HG03520 (cell line): ENCODE results near the gene SIMC1.
"Not testable (repeated sequence)": the region's sequence is repeated elsewhere in the genome, so short reads cannot be mapped to it uniquely, and the experiment has no call there.

ENCODE experiments used
- ATAC-seq: cut with Tn5 transposase; IDR thresholded peaks from one replicate; pipeline ENCODE4 v1.9.1; 2021; ENCODE audit warnings: mild to moderate bottlenecking, moderate library complexity; ENCODE audit not compliant: unreplicated experiment

SIMC1 gene

GRCh38 chr5:176214466-176215021 lies 23.7 kb upstream of the SIMC1 start:
- ATAC-seq, result not testable (repeated sequence)

DNA sequence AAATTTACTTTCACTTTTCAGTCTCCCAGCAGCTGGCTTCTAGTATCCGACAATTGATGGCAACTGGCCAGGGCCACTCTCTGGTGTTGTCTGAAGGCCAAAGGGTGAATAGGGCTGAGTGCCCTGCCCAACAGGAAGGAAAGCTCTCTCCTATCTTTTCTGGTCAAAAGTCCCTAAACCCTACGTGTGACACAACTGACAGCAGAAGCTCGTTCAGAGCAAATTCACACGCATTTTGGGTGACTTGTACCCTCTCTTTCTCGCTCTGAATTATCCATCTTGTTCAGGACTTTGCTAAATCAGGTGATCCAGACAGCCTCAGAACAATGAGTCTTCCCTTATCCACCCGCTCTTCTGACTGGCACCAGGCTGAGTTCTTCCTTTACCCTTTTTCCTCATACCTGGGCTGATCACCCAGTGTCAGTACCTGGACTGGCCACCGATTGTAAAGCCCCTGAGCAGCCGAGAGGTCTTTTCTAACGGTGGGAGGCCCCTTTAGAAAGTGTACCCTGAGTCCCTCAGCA lies 21.8 kb upstream of the SIMC1 start:
- ATAC-seq, result not testable (repeated sequence)

GRCh38 chr5:176217188-176217729 lies 21.0 kb upstream of the SIMC1 start:
- ATAC-seq, result not testable (repeated sequence)

DNA sequence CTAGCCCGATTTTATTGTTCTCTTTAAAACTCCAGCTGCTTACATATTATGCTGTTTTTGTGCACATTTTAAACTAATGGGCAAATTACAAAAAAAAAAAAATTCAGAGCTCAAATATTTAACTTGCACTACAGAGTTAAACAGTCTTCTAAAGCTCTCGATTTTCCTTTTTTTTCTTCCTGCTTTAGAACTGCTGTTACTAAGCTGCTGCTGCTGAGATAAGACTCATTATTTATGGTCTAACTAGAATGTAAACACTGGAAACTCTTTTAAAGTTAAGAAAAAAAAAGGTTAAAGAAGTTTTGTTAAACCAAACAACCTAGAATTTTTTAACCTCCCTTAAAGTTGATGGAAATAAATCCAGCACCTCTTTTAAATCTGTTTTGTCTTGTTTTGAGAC lies 20.5 kb upstream of the SIMC1 start:
- not testable (repeated sequence) for ATAC-seq

DNA sequence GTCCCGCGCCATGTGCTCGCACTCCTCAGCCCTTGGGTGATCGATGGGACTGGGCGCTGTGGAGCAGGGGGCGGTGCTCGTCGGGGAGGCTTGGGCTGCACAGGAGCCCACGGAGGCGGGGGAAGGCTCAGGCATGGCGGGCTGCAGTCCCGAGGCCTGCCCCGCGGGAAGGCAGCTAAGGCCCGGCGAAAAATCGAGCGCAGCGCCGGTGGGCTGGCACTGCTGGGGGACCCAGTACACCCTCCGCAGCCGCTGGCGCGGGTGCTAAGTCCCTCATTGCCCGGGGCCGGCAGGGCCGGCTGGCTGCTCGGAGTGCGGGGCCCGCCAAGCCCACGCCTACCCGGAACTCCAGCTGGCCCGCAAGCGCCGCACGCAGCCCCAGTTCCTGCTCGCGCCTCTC lies 16.2 kb upstream of the SIMC1 start:
- ATAC-seq, result not testable (repeated sequence)

- not testable (repeated sequence) for ATAC-seq
Measured at GRCh38 chr5:176228358-176228757, 9.9 kb upstream of the SIMC1 start.

DNA sequence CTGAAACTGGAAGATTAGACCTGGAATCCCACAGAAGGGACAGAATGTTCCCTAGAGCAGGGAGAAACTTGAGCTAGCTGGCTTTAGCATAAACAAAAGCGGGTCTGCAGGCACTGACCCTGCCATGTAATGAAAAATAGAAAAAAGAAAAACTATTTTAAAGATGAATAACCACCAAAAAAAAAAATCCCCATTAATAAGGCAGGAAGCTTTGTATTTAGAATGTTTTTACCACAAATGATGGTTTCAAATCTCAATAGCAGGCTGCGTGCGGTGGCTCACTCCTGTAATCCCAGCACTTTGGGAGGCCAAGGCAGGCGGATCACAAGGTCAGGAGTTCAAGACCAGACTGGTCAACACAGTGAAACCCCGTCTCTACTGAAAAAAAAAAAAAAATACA lies 5.0 kb upstream of the SIMC1 start:
- not testable (repeated sequence) for ATAC-seq

DNA sequence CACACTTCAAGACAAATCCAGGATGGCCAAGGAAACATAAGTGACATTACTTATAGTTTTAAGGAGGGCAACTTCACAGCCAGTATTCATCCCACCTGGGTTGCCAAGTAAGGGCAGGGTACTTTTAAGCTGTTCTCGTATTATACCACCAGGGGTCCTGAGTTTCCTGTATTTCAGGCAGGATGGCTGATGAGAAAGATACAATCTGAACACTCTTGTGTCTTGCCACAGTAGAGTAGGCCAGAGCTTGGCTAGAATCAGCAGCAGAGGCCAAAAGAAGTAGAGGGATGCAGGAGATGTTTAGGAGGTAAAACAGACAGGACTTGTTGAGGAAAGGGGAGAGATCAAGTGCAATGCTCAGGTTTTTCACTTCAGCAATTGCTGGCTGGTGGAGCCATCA lies 3.1 kb upstream of the SIMC1 start:
- not testable (repeated sequence) for ATAC-seq

- ATAC-seq, result peak; percentile 32
Measured at GRCh38 chr5:176238645-176239283, 540 bp downstream of the SIMC1 start.

GRCh38 chr5:176239304-176239703 lies 1.1 kb downstream of the SIMC1 start:
- not testable (repeated sequence) for ATAC-seq

DNA sequence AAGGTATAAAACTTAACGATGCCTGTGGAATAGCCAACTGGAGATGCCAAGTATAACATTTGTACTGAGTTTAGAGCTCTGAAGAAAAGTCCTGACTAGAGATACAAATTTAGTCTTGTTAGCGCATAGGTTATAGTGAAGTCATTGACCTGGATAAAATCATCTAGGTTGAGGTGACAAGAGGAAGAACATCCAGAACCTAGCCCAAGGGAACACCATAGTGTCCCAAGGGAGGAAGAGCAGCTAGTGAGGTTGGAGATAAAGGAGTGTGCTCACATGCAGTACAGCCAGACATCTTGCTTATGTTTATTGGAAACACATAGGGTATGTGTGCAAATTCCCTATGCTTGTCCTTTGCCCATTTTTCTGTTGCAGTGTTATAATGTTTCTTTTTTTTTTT lies 6.1 kb downstream of the SIMC1 start:
- not testable (repeated sequence) for ATAC-seq

GRCh38 chr5:176245074-176245473 lies 6.8 kb downstream of the SIMC1 start:
- not testable (repeated sequence) for ATAC-seq

DNA sequence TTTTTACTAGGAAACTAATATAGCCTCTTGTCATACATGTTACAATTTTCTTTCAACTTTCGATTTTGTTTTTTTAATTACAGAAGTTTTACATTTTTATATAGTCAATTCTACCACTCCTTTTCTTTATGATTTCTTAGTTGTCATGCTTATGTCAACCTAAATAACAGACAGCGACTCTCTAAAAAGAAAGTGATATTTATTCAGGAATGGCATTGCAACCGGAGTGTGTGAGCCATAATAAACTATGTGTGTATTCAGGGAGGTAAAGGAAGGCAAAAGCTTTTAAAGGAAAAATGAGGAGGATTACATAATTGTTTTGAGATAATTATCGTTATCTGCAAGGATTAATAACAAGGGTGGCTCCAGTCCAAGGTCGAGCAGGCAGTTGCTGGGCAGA lies 7.3 kb downstream of the SIMC1 start:
- ATAC-seq, result not testable (repeated sequence)

GRCh38 chr5:176250691-176251090 lies 12.5 kb downstream of the SIMC1 start:
- not testable (repeated sequence) for ATAC-seq

DNA sequence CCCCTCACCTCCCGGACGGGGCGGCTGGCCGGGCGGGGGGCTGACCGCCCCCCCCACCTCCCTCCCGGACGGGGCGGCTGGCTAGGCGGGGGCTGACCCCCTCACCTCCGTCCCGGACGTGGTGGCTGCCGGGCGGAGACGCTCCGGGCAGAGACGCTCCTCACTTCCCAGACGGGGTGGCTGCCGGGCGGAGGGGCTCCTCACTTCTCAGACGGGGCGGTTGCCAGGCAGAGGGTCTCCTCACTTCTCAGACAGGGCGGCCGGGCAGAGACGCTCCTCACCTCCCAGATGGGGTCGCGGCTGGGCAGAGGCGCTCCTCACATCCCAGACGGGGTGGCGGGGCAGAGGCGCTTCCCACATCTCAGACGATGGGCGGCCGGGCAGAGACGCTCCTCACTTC lies 13.9 kb downstream of the SIMC1 start:
- ATAC-seq, result not testable (repeated sequence)

- not testable (repeated sequence) for ATAC-seq
Measured at GRCh38 chr5:176253370-176254065, 15.3 kb downstream of the SIMC1 start.

DNA sequence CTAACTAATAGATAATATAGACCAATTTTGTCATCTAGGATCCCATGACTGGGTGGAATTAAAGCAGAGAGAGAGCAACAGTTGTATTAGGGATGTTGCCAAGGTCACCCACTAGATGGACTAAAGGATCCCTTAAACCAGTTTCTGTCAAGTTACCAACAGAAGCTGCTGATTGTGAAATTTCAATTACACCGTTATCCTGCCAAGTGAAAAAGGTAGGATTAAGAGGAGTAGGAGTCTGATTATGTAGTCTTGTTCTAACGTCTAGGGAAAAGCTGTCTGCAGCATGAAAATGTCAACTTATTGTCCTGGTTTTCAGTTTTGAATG lies 15.8 kb downstream of the SIMC1 start:
- ATAC-seq, result not testable (repeated sequence)

DNA sequence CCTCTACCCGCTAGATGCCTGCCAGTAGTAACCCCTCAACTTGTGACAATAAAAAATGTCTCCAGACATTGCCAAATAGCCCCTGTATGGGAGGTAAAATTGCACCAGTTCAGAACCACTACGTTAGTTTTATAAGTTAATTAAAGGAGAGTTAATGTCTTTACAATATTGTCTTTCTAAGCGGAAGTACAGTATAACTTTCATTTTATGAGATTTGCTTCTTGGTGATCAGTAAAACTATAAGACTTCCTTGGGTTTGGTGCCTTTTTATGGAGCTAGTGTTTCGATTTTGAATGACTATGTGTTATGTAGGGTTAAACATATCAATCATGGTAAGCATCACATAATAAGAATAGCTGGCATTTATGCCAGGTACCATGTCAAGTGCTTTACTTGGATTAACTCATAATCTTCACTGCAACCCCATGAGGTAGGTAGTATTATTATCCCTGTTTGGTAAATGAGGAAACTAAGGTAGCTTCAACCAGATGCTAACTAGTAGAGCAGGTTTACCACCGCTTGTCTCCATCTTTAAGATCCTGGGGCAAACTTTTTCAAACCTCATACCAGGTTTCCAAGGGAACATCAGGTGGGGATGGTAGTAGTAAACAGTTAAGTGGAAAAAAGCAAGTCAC lies 19.8 kb downstream of the SIMC1 start:
- not testable (repeated sequence) for ATAC-seq

- not testable (repeated sequence) for ATAC-seq
Measured at GRCh38 chr5:176260682-176261081, 22.5 kb downstream of the SIMC1 start.

- ATAC-seq, result not testable (repeated sequence)
Measured at GRCh38 chr5:176266448-176266847, 28.2 kb downstream of the SIMC1 start.

DNA sequence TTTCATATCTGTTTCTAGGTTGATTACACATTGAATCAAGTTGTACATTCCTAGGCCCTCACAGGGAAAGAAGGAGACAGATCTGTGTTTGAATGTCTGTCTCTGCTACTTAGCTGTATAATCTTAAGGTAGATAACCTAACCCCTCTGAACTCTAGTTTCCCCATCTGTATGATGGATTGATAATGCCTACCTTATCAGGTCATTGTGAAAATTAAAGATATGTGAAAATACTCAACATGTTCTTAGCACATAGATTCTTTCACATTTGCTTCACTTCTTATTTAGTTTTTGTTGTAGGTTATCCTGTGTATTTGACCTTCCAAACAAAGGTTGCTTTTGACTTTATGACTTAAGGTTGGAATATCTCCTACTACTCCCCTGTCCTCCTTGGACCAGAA lies 50.8 kb downstream of the SIMC1 start:
- ATAC-seq, result not testable (repeated sequence)
